MCF 10A (cell line): ENCODE data around the gene CCND3. TPM values are rescaled to one million over a fixed set of nuclear protein-coding genes. Genes with fewer than 3 reads are reported as not detected.
A peak's percentile ranks its signal among the peaks of the same experiment; 100 is the strongest.
"Not testable (repeated sequence)": the region's sequence is repeated elsewhere in the genome, so short reads cannot be mapped to it uniquely, and the experiment has no call there.

Experiments
- BruUV-seq: library from RNA; stranded (reverse); fragments of 400-500 nt; replicated peaks from 2 replicates; lab custom pipeline; 2021; lab: Mats Ljungman, UMichigan
- CTCF ChIA-PET: fragments of 300-600 bp; sonication (Branson Sonifier 250); formaldehyde crosslinking; extraction: SDS; loops from one replicate; lab custom pipeline; 2021; ENCODE audit warnings: antibody characterized with exemption, inconsistent platforms; lab: Yijun Ruan, JAX
- POLR2A ChIA-PET: fragments of 300-600, 350-650 bp; sonication (Branson Sonifier 250); formaldehyde crosslinking; extraction: SDS; loops from one replicate; lab custom pipeline; 2020; ENCODE audit warnings: antibody characterized with exemption, inconsistent platforms; lab: Yijun Ruan, JAX
- DNase-seq: peaks from one replicate; pipeline ENCODE4 v3.0.0-alpha.2; 2018; ENCODE audit not compliant: unreplicated experiment
- H3K27ac Mint-ChIP-seq: one replicate; pipeline ENCODE4 v1.8.0; 2022; ENCODE audit warnings: mild to moderate bottlenecking, low read depth, mixed read lengths; ENCODE audit not compliant: unreplicated experiment
- H3K27me3 Mint-ChIP-seq: one replicate; pipeline ENCODE4 v1.8.0; 2022; ENCODE audit warnings: mixed read lengths; ENCODE audit not compliant: insufficient read depth, unreplicated experiment
- H3K36me3 Mint-ChIP-seq: one replicate; pipeline ENCODE4 v1.8.0; 2022; ENCODE audit warnings: mild to moderate bottlenecking, moderate library complexity, mixed read lengths; ENCODE audit not compliant: insufficient read depth, unreplicated experiment
- H3K4me1 Mint-ChIP-seq: one replicate; pipeline ENCODE4 v1.8.0; 2022; ENCODE audit warnings: mixed read lengths; ENCODE audit not compliant: insufficient read depth, unreplicated experiment
- H3K4me3 Mint-ChIP-seq: one replicate; pipeline ENCODE4 v1.8.0; 2022; ENCODE audit warnings: mild to moderate bottlenecking, moderate library complexity, mixed read lengths; ENCODE audit not compliant: unreplicated experiment
- H3K9me3 Mint-ChIP-seq: one replicate; pipeline ENCODE4 v1.8.0; 2022; ENCODE audit warnings: mixed read lengths; ENCODE audit not compliant: unreplicated experiment
- CTCF ChIP-seq: fragments of 200-600 bp; IDR thresholded peaks from one replicate; pipeline ENCODE4 v1.8.0; 2022; ENCODE audit warnings: antibody characterized with exemption, mild to moderate bottlenecking; ENCODE audit not compliant: unreplicated experiment
- intact Hi-C: fragments of 100-400 bp; cut with micrococcal nuclease; formaldehyde crosslinking; loops from 2 replicates; pipeline ENCODE4 v1.14.1; 2022
- total RNA-seq: library from RNA; stranded (reverse); gene quantifications from 2 replicates; pipeline ENCODE4 v1.2.3, GENCODE V29; 2022

CCND3 gene
- total RNA-seq, 1 experiment from 2014 or later: 75.8 TPM

DNA sequence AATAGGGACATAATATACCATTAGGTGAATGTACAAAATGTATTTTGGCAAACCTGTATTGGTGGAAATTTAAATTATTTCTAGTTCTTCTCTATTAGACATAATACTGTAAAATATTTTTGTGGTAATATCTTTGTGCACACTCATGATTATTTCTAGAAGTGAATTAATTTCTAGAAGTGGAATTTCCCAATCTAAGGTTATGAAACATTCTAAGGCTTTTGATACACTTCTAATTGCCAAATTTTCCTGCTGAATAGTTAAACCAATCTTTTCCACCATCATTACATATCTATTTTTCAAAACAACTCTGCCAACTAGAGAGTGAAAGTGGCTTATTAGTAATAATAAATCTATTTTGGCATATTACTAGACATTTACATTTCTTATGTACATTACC, 1.8 kb upstream of the CCND3 start:
- H3K27me3 Mint-ChIP-seq: no peaks in the 10 kb centered on the region
- no peak overlapping the region for H3K27ac Mint-ChIP-seq
- ChIA-PET CTCF (interaction anchor here (1.1 to 10.1 kb wide), 3 partner anchors 22 to 103 kb away, joined by 3 to 117 read pairs (median 4); partner anchors contain the start of genes BYSL, MED20 and TAF8), POLR2A (interaction anchor here (1.0 to 14.4 kb wide), 4 partner anchors 21 to 103 kb away, joined by 3 to 157 read pairs (median 72); partner anchors contain the start of genes BYSL, MED20 and TAF8)
- DNase-seq: no peak
- peaks cover 21% of the 10 kb centered on the region for H3K4me1 Mint-ChIP-seq
- H3K36me3 Mint-ChIP-seq: peaks cover 43% of the 10 kb centered on the region
- intact Hi-C loops: no loop called here
- no peak for TF ChIP-seq CTCF
- no peak overlapping the region for H3K4me3 Mint-ChIP-seq
- no TSS peak for BruUV-seq
- no peaks in the 10 kb centered on the region for H3K9me3 Mint-ChIP-seq

GRCh38 chr6:41942882-41943281, 1.3 kb upstream of the CCND3 start:
- ChIA-PET CTCF (interaction anchor here (0.7 to 10.1 kb wide), 4 partner anchors 22 to 104 kb away, joined by 3 to 117 read pairs (median 7); partner anchors contain the start of genes BYSL, MED20 and TAF8), POLR2A (interaction anchor here (0.8 to 14.4 kb wide), 6 partner anchors 20 to 155 kb away, joined by 4 to 157 read pairs (median 8); partner anchors contain the start of genes BYSL, MED20, TAF8 and TOMM6)
- Mint-ChIP-seq H3K36me3 (peaks cover 45% of the 10 kb centered on the region), H3K4me3 (peak overlapping the region; percentile 85), H3K4me1 (peaks cover 21% of the 10 kb centered on the region)
- intact Hi-C loops, H3K27me3 Mint-ChIP-seq, H3K9me3 Mint-ChIP-seq, DNase-seq, H3K27ac Mint-ChIP-seq, BruUV-seq: not testable (repeated sequence)

DNA sequence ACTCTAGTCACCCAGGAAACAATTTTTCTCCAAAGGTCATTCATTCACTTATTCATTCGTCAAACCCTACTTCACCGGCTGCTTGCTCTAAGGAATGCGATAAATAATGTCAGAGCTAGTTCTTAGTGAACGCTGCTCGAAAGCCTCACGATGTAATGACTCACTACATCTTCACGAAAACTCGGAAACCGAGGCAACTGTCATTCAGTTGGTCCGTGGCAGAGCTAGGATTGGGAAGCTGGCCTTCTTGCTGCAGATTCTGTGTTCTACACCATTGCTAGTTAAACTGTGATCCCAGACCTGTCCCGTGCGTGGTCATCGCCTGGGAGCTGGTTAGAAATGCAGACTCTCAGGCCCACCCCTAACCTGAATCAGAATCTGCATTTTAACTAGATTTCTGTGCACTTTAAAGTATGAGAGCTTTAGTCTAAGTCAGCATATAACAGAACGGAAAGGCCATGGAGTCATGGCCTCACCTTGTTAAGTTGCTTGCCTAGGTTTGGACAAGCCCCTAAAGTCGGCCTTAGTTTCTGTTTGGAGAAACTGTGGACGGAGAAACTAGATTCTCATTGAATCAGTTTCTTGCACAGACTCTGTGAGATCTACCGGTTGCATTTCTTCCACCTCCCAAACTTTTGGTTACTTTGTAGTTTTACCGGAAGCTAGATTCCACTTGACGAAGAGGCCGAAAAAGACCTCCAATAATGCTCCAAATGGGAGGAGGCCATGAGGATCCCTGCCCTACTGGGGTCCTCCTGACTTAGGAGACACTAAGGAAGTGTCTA, 651 bp upstream of the CCND3 start:
- peak overlapping the region; percentile 85 for H3K4me3 Mint-ChIP-seq
- POLR2A ChIA-PET: interaction anchor here (0.7 to 14.4 kb wide), 10 partner anchors 20 to 207 kb away, joined by 3 to 157 read pairs (median 6); partner anchors contain the start of genes BYSL, MED20, TAF8 and TFEB

More for the DNA sequence above, 651 bp upstream of the CCND3 start:
- Mint-ChIP-seq H3K27ac (peak overlapping the region; percentile 27), H3K9me3 (no peaks in the 10 kb centered on the region), H3K27me3 (no peaks in the 10 kb centered on the region), H3K36me3 (peaks cover 44% of the 10 kb centered on the region), H3K4me1 (peaks cover 21% of the 10 kb centered on the region)
- no peak for TF ChIP-seq CTCF
- CTCF ChIA-PET: interaction anchor here (0.5 to 10.1 kb wide), 7 partner anchors 19 to 115 kb away, joined by 3 to 117 read pairs (median 6); partner anchors contain the start of genes BYSL, MED20 and TAF8
- intact Hi-C loops: no loop called here
- no peak for DNase-seq
- TSS peak; percentile 24 for BruUV-seq
